MCF 10A (cell line): ENCODE data around the gene MUC5AC. TPM values are rescaled to one million over a fixed set of nuclear protein-coding genes. Genes with fewer than 3 reads are reported as not detected.

ENCODE experiments used
- BruUV-seq: library from RNA; stranded (reverse); fragments of 400-500 nt; replicated peaks from 2 replicates; lab custom pipeline; 2021; lab: Mats Ljungman, UMichigan
- CTCF ChIA-PET: fragments of 300-600 bp; sonication (Branson Sonifier 250); formaldehyde crosslinking; extraction: SDS; loops from one replicate; lab custom pipeline; 2021; ENCODE audit warnings: antibody characterized with exemption, inconsistent platforms; lab: Yijun Ruan, JAX
- POLR2A ChIA-PET: fragments of 300-600, 350-650 bp; sonication (Branson Sonifier 250); formaldehyde crosslinking; extraction: SDS; loops from one replicate; lab custom pipeline; 2020; ENCODE audit warnings: antibody characterized with exemption, inconsistent platforms; lab: Yijun Ruan, JAX
- DNase-seq: peaks from one replicate; pipeline ENCODE4 v3.0.0-alpha.2; 2018; ENCODE audit not compliant: unreplicated experiment
- H3K27ac Mint-ChIP-seq: one replicate; pipeline ENCODE4 v1.8.0; 2022; ENCODE audit warnings: mild to moderate bottlenecking, low read depth, mixed read lengths; ENCODE audit not compliant: unreplicated experiment
- H3K27me3 Mint-ChIP-seq: one replicate; pipeline ENCODE4 v1.8.0; 2022; ENCODE audit warnings: mixed read lengths; ENCODE audit not compliant: insufficient read depth, unreplicated experiment
- H3K36me3 Mint-ChIP-seq: one replicate; pipeline ENCODE4 v1.8.0; 2022; ENCODE audit warnings: mild to moderate bottlenecking, moderate library complexity, mixed read lengths; ENCODE audit not compliant: insufficient read depth, unreplicated experiment
- H3K4me1 Mint-ChIP-seq: one replicate; pipeline ENCODE4 v1.8.0; 2022; ENCODE audit warnings: mixed read lengths; ENCODE audit not compliant: insufficient read depth, unreplicated experiment
- H3K4me3 Mint-ChIP-seq: one replicate; pipeline ENCODE4 v1.8.0; 2022; ENCODE audit warnings: mild to moderate bottlenecking, moderate library complexity, mixed read lengths; ENCODE audit not compliant: unreplicated experiment
- H3K9me3 Mint-ChIP-seq: one replicate; pipeline ENCODE4 v1.8.0; 2022; ENCODE audit warnings: mixed read lengths; ENCODE audit not compliant: unreplicated experiment
- intact Hi-C: fragments of 100-400 bp; cut with micrococcal nuclease; formaldehyde crosslinking; loops from 2 replicates; pipeline ENCODE4 v1.14.1; 2022
- total RNA-seq: library from RNA; stranded (reverse); gene quantifications from 2 replicates; pipeline ENCODE4 v1.2.3, GENCODE V29; 2022
- TF ChIP-seq, protein P1 (sequence below): fragments of 200-600 bp; IDR thresholded peaks from one replicate; pipeline ENCODE4 v1.8.0; 2022; ENCODE audit warnings: antibody characterized with exemption, mild to moderate bottlenecking; ENCODE audit not compliant: unreplicated experiment

Gene MUC5AC
- total RNA-seq, 1 experiment from 2014 or later: not detected

DNA sequence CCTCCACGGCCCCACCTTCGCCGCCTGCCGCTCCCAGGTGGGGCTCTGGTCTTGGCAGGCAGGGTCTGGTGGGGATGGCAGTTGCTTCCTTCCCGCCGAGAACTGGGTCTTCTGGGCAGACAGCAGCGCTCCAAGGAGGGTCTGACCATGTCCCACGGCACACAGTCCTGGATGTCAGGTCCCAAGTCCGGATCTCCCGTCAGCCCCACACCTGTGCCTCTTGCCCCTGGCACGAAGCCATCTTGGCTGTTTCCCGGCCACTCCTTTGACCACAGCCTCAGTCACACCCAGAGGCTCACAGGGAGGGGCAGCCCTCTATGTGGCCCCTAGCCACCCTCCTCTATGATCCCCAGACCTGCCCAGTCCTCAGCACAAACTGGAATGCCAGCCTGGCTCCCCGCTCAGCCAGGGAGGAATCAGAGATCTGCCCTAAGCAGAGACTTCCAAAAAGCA is 79.4 kb downstream of the MUC5AC start:
- H3K4me3 Mint-ChIP-seq: no peak overlapping the region
- no peaks in the 10 kb centered on the region for H3K9me3 Mint-ChIP-seq
- TF ChIP-seq, protein P1, sequence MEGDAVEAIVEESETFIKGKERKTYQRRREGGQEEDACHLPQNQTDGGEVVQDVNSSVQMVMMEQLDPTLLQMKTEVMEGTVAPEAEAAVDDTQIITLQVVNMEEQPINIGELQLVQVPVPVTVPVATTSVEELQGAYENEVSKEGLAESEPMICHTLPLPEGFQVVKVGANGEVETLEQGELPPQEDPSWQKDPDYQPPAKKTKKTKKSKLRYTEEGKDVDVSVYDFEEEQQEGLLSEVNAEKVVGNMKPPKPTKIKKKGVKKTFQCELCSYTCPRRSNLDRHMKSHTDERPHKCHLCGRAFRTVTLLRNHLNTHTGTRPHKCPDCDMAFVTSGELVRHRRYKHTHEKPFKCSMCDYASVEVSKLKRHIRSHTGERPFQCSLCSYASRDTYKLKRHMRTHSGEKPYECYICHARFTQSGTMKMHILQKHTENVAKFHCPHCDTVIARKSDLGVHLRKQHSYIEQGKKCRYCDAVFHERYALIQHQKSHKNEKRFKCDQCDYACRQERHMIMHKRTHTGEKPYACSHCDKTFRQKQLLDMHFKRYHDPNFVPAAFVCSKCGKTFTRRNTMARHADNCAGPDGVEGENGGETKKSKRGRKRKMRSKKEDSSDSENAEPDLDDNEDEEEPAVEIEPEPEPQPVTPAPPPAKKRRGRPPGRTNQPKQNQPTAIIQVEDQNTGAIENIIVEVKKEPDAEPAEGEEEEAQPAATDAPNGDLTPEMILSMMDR: no peak
- intact Hi-C loops: no loop called here
- DNase-seq: no peak
- BruUV-seq: no TSS peak
- H3K36me3 Mint-ChIP-seq: no peaks in the 10 kb centered on the region
- POLR2A ChIA-PET: interaction anchor here (0.6 kb wide), 1 partner anchor 294 kb away, joined by 3 read pairs; no protein-coding TSS in a partner anchor
- H3K4me1 Mint-ChIP-seq: no peaks in the 10 kb centered on the region
- no peaks in the 10 kb centered on the region for H3K27me3 Mint-ChIP-seq
- H3K27ac Mint-ChIP-seq: no peak overlapping the region
- CTCF ChIA-PET: interaction anchor here (0.6 kb wide), 1 partner anchor 34 kb away, joined by 3 read pairs; no protein-coding TSS in a partner anchor

GRCh38 chr11:1237851-1238250 is 80.1 kb downstream of the MUC5AC start:
- H3K9me3 Mint-ChIP-seq: no peaks in the 10 kb centered on the region
- intact Hi-C loops: no loop called here

GRCh38 chr11:1238767-1239595 is 81.2 kb downstream of the MUC5AC start:
- TF ChIP-seq, protein P1: no peak
- intact Hi-C loops: no loop called here
- Mint-ChIP-seq H3K27me3 (no peaks in the 10 kb centered on the region), H3K4me1 (no peaks in the 10 kb centered on the region), H3K27ac (no peak overlapping the region), H3K36me3 (no peaks in the 10 kb centered on the region), H3K4me3 (no peak overlapping the region), H3K9me3 (no peaks in the 10 kb centered on the region)
- ChIA-PET POLR2A (no interaction called here), CTCF (no interaction called here)
- BruUV-seq: no TSS peak
- no peak for DNase-seq

More at GRCh38 chr11:1237851-1238250, 80.1 kb downstream of the MUC5AC start:
- no TSS peak for BruUV-seq
- H3K27ac Mint-ChIP-seq: no peak overlapping the region
- H3K36me3 Mint-ChIP-seq: no peaks in the 10 kb centered on the region
- DNase-seq: no peak
- no peaks in the 10 kb centered on the region for H3K27me3 Mint-ChIP-seq
- CTCF ChIA-PET: interaction anchor here (0.6 kb wide), 1 partner anchor 337 kb away, joined by 3 read pairs; no protein-coding TSS in a partner anchor
- no peak overlapping the region for H3K4me3 Mint-ChIP-seq
- POLR2A ChIA-PET: no interaction called here
- TF ChIP-seq, protein P1: no peak
- H3K4me1 Mint-ChIP-seq: no peaks in the 10 kb centered on the region

- no peak for DNase-seq
- H3K9me3 Mint-ChIP-seq: no peaks in the 10 kb centered on the region
- H3K36me3 Mint-ChIP-seq: no peaks in the 10 kb centered on the region
- CTCF ChIA-PET: no interaction called here
- H3K4me1 Mint-ChIP-seq: no peaks in the 10 kb centered on the region
- TF ChIP-seq, protein P1: no peak
- BruUV-seq: no TSS peak
- POLR2A ChIA-PET: no interaction called here
- H3K27ac Mint-ChIP-seq: no peak overlapping the region
- intact Hi-C loops: no loop called here
- no peak overlapping the region for H3K4me3 Mint-ChIP-seq
- no peaks in the 10 kb centered on the region for H3K27me3 Mint-ChIP-seq
Observed at GRCh38 chr11:1239596-1240205, 81.9 kb downstream of the MUC5AC start.
